ENCODE results near the gene MUL1.
A peak's percentile ranks its signal among the peaks of the same experiment; 100 is the strongest.

DNA sequence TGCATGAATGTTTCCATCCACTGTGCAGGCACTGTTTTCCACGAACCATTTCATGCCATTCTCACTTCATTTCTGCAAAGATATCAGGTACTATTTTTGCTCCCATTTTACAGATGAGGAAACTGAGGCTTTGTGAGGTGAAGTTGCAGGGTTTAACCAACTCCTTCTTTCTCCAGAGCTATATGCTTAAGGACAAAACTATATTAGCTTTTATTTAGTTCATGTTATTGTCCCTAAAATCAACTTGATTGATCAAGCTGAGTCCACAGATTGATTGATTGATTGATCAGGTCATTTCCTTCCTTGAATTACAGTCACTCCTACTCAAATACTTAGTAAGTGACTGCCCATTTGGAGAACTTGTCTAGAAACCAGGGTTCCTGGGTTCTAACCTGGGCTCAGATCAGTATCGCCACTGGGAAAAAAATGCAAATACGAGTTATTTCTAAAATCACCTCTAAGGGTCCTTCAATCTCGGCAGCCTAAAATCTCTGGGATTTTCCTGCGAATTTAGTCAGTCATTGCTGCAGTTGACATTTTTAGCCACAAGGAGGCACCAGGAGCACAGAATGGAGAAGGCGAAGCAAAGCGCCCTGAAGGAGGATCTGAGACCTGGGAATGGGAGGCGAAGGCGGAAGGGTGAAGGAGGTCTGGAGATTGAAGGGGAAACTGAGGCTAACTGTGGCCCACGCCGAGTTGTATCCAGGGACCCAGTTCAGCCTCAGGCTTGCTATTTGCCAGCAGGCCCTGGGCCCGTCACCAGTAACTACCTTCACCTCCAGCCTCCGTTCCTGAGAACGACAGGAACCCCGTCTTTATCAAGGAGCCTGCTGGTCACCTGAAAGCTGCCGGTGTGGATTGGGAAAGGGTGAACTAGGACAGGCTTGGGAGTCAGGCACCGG is 14.3 kb upstream of the MUL1 start:
- no peak for TF ChIP-seq ZFX (CRISPR knock-in tag; IDR thresholded peaks at IDR 0.05)
- TF ChIP-seq ZNF445 (CRISPR knock-in tag; IDR thresholded peaks at IDR 0.05; ENCODE audit: low read depth) = no peak
- TF ChIP-seq POU5F1 (IDR thresholded peaks at IDR 0.05; ENCODE audit: borderline replicate concordance, low read depth, low read length, partially characterized antibody) = no peak
- TF ChIP-seq, protein P1, sequence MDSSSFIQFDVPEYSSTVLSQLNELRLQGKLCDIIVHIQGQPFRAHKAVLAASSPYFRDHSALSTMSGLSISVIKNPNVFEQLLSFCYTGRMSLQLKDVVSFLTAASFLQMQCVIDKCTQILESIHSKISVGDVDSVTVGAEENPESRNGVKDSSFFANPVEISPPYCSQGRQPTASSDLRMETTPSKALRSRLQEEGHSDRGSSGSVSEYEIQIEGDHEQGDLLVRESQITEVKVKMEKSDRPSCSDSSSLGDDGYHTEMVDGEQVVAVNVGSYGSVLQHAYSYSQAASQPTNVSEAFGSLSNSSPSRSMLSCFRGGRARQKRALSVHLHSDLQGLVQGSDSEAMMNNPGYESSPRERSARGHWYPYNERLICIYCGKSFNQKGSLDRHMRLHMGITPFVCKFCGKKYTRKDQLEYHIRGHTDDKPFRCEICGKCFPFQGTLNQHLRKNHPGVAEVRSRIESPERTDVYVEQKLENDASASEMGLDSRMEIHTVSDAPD (CRISPR knock-in tag; IDR thresholded peaks at IDR 0.05) = no peak
- no peak for TF ChIP-seq RFX1 (IDR thresholded peaks at IDR 0.05)
- TF ChIP-seq, protein P2, sequence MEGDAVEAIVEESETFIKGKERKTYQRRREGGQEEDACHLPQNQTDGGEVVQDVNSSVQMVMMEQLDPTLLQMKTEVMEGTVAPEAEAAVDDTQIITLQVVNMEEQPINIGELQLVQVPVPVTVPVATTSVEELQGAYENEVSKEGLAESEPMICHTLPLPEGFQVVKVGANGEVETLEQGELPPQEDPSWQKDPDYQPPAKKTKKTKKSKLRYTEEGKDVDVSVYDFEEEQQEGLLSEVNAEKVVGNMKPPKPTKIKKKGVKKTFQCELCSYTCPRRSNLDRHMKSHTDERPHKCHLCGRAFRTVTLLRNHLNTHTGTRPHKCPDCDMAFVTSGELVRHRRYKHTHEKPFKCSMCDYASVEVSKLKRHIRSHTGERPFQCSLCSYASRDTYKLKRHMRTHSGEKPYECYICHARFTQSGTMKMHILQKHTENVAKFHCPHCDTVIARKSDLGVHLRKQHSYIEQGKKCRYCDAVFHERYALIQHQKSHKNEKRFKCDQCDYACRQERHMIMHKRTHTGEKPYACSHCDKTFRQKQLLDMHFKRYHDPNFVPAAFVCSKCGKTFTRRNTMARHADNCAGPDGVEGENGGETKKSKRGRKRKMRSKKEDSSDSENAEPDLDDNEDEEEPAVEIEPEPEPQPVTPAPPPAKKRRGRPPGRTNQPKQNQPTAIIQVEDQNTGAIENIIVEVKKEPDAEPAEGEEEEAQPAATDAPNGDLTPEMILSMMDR (IDR thresholded peaks at IDR 0.05 in 2 of 3, conservative IDR thresholded peaks at IDR 0.05 in 1 of 3; ENCODE audit: insufficient read depth in 2 of 3, low read depth in 1 of 3, low read length in 3 of 3) = peak; percentile 95 to 98 (median 95)
- TF ChIP-seq PHB2 (IDR thresholded peaks at IDR 0.05; ENCODE audit: low read depth) = 0 out of 2 replicates have a peak, but pooled peaks have one; percentile 19
- no peak for TF ChIP-seq CEBPB (tag; IDR thresholded peaks at IDR 0.05)
- 0 out of 2 replicates have a peak, but pooled peaks have one; percentile 36 for TF ChIP-seq CREM (IDR thresholded peaks at IDR 0.05; ENCODE audit: low read depth)
- TF ChIP-seq NFRKB (IDR thresholded peaks at IDR 0.05; ENCODE audit: low read depth) = no peak
- no peak for TF ChIP-seq HEY1 (CRISPR knock-in tag; IDR thresholded peaks at IDR 0.05; ENCODE audit: borderline replicate concordance)
- TF ChIP-seq, protein P3, sequence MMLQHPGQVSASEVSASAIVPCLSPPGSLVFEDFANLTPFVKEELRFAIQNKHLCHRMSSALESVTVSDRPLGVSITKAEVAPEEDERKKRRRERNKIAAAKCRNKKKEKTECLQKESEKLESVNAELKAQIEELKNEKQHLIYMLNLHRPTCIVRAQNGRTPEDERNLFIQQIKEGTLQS (IDR thresholded peaks at IDR 0.05) = no peak
- TF ChIP-seq, protein P3 (CRISPR knock-in tag; conservative IDR thresholded peaks at IDR 0.05) = 0 out of 2 replicates have a peak, but pooled peaks have one; percentile 35
